ENCODE results near the gene ZC2HC1B.

ZC2HC1B gene

GRCh38 chr6:143934867-143935266 is 70.6 kb downstream of the ZC2HC1B start:
- no peak for DNase-seq (ENCODE audit: low read depth)

DNA sequence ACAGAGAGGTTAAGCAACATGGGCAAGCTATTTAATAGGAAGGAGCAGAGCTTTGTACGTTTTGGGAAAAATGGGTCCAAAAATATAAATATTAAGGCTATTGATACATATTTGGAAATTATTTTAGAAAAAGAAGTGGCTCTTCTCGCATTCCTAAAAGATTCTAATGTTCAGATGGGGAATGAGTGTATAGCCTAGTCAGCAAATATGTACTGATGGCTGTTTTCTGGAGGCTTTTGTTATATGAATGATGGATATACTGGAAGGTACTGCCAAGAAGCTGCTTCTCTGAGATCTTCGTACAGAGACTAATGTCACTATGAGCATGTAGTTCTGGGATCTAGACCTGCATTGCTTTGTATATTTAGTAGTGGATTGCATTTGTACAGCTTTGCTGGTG is 72.1 kb downstream of the ZC2HC1B start:
- no peak for DNase-seq (ENCODE audit: low read depth)

DNA sequence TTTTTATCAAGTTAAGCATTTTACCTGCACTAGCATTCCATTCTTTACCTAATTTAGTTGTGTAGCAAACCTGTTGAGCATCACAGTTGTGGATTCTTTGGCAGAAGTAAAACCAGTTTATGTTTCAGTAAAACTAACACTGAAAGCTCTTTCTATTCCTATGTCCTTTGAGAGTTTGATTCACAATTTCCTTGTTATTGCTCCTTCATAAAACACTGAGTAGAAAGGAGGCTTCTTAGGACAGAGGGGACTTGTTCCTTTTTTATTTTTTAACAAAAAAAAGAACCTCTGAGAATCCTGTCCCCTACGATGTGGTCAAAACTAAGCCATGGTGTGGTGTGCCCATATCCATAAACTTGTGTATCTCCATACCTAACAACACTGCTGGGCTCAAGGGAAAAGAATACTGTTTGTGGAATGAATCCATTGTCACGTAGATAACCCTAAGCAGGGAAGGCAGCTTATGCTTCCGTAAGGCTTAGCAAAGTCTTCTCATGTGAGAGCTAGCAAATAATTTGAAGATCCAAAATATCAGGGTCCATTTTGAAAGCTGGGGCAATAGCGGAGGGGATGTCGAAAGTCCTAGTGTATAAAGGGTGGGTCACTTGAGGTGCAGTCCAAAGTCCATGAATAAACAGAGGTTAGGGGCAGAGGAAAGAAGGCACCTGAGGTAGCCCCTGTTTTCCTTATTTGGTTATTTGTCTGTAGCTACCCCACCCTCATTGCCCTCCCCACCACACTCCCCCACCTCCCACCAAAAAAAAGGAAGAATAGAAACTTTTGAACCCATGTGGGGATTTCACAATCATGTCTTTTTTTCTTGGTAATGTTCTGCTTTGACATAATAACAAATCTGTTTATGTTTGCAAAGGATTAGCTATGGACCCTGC is 72.7 kb downstream of the ZC2HC1B start:
- no peak for DNase-seq (ENCODE audit: low read depth)

DNA sequence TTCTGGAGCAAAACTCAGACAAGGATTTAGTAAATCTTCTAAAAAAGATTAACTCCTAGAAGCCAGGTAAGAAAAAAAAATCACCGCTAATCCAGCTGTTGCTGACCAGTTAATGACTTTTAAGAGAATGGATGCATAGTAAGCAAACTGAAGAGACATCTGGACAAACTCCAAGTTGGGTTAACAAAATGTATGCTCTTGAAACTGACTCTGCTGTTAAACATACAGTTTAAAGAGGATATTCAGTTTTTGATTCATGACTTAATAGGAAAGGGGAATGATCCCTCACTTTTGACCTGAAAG is 73.3 kb downstream of the ZC2HC1B start:
- DNase-seq (ENCODE audit: low read depth) = no peak

- DNase-seq (ENCODE audit: low read depth) = no peak
Observed at GRCh38 chr6:143939364-143939763, 75.1 kb downstream of the ZC2HC1B start.

DNA sequence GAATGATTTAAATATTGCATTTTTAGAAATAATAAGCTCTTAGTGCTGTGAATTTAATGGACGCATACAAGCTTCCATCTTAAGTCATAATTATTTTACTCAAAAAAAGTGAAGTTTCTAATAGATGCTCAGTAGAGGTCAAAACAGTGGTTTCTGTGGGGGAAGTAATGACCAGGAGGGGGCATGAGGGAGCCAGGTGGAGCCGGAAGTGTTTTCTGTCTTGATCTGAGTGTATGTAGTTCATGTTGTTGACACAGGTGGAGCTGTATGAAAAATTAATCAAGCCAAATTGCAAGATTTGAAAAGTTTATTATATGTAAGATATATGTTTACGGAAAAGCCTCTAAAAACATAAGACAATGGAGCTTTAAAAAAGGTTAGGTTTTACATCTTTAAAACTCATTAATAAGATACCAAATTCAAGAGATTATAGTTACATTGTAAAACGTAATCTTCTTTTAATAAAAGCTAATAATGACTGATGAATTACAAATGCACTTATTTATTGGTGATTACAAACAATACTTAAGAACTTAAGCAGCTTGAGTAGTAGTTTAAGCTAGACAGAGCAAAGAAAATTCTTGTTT is 75.8 kb downstream of the ZC2HC1B start:
- DNase-seq (ENCODE audit: low read depth) = peak; percentile 10

- no peak for DNase-seq (ENCODE audit: low read depth)
Observed at GRCh38 chr6:143941852-143942627, 77.8 kb downstream of the ZC2HC1B start.

DNA sequence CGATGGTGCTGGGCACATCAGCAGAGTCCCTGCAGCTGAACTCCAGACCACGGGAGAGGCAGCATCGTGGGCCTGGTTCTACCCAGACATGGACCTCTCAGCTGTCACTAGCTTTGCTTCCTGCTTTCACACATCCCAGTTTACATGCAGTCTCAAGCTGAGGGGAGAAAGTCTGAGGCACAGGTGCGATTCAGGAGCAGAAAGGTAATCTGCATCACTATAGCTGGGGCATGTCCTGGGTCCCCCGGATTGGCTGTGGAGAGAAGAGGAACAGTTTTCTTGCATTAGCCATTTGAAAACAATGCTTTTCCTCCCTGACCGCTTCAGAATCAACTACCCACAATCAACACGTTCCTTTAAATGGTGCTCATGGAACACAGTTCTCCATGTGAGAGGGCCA is 83.9 kb downstream of the ZC2HC1B start:
- no peak for DNase-seq (ENCODE audit: low read depth)

DNA sequence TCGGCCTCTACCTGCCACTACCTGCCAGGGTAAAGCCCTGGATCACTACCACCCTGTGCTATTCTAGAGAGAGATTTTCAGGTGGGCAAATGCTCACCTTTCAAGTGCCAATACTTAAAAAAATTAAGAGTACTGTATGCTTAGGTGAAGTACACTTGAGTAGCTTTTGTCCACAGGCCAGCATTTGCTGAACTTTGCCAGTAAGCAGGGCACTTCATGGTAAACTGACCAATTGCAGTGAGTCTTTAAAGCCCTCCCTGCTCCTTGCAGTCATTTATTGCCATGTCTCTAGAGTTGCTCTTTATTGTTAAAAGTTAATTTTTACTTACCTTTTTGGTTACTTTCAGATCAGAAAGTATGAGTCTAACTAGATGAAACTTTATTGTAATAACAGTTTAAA is 85.3 kb downstream of the ZC2HC1B start:
- no peak for DNase-seq (ENCODE audit: low read depth)

GRCh38 chr6:143949962-143950361 is 85.7 kb downstream of the ZC2HC1B start:
- DNase-seq (ENCODE audit: low read depth) = no peak

DNA sequence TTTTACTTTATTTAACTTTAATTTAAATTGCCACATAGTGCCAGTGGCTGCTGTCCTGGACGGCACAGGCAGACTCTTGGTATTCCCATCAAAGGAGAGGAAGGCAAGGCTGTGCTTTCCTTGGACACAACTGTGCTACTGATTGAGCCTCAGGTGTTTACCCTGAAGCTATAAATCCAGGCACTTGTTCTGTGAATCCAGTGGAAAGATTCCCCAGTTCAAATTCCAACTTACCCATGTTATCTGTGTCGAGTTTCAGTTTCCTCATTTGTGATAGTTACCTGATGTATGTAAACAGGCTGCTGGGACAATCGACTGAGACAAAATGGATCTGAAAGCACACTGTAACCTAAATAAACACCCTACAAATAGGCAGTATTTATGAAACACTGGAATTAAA is 86.6 kb downstream of the ZC2HC1B start:
- no peak for DNase-seq (ENCODE audit: low read depth)

- DNase-seq (ENCODE audit: low read depth) = no peak
Observed at GRCh38 chr6:143952060-143952778, 87.9 kb downstream of the ZC2HC1B start.

DNA sequence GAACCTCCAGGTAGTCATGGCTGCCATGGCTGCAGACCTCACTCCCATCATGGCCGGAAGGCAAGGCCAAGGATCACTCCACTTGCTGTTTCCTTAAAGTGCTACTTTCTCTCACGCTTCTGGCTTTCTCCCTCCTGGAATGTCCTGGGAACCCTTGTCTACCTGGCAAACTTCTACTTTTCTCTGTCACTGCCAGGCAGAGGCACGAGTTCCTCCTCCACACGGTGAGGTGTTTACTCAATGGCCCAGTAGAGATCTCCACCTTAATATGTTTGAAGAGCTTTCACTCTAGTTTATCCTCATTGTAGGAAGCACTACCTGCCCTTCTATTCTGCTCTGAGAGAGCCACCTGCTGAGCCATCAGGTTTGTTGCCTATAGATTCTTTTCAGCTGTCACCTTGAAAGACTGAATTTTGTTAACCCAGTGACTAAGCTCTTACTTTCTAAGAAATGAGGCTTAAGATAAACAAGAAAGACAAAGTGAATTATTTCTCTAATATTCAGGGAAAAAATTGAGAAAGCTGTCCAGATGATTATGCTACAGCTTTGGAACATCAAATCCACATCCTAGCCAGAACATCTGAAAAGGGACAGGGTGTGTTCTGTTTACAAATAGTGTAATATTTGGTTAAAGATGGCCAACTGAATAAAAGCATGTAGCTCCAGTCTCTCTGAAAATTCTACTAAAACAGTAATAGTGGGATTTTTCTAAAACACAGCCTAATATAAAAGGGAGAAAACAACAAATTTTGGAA is 88.8 kb downstream of the ZC2HC1B start:
- DNase-seq (ENCODE audit: low read depth) = no peak

DNA sequence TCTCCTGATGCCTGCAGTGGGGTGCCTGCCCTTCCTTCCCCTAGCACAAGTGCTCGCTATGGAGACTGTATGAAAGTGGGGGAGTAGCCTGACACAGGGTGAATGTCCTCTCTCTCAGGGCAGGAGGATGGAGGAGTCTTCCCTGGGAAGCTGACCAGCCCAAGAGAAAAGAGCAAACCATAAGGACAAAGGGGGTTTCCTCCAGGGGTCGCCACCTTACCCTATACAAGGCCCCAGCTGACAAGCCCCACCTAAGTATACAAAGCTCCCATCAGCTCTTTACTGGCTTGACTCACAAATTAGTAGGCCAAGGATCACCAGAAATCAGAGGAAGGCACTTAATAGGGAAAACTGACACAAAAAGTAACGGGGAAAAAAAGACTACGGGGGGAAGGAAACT is 89.6 kb downstream of the ZC2HC1B start:
- no peak for DNase-seq (ENCODE audit: low read depth)

GRCh38 chr6:143955971-143956370 is 91.7 kb downstream of the ZC2HC1B start:
- no peak for DNase-seq (ENCODE audit: low read depth)

DNA sequence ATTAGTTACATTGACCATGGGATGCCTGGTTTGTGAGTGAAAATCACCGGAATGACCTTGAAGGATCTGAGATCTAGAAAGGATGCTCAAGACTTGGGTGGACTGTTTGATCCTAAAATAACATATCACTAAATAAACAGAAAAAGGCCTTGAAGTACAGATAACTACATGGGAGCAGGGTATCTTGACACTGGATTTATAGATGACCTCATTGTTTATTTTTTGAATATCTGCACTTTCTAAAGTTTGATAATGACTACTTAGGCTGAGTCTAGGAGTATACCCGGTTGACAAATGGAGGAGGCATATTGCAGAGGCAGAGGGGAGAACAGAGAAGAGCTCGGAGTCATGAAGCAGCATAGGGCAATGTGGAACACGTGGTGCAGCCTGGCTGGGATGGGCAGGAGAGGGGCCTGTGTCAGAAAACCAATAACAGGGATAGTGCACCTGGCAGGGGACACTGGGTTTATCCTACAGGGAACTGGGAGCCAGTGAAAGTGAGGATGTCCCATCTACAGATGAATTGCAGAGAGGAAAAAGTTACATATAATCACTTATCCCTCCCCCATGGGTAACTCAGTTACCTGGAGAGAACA is 93.5 kb downstream of the ZC2HC1B start:
- DNase-seq (ENCODE audit: low read depth) = no peak

DNA sequence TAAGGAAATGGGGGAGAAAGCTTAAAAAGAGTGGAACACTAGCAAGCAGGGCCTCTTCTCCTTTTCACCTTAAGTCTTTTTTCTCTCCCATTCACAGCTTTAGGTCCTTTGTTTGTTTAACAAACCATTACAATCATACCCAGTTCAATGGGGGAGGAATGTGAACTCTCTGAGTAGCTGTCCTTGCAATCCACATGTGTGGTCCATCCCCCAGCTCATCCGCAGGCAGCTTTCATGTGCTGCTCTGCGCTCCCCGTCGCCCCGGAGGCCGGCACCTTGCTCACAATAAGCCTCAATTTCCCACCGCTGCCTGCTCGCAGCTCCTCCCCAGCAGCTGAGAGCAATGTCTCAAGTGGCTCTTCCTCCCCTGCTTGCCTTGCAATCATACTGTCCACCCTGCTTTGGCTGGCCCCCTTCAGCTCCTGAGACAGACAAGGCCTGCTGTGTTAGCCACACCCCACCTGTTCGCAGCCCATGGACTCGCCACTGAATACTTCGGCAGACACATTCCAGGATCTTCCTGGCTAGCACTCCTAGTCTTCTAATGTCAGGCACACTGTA is 94.6 kb downstream of the ZC2HC1B start:
- no peak for DNase-seq (ENCODE audit: low read depth)

- no peak for DNase-seq (ENCODE audit: low read depth)
Observed at GRCh38 chr6:143959927-143960326, 95.7 kb downstream of the ZC2HC1B start.

- no peak for DNase-seq (ENCODE audit: low read depth)
Observed at GRCh38 chr6:143961066-143961465, 96.8 kb downstream of the ZC2HC1B start.

DNA sequence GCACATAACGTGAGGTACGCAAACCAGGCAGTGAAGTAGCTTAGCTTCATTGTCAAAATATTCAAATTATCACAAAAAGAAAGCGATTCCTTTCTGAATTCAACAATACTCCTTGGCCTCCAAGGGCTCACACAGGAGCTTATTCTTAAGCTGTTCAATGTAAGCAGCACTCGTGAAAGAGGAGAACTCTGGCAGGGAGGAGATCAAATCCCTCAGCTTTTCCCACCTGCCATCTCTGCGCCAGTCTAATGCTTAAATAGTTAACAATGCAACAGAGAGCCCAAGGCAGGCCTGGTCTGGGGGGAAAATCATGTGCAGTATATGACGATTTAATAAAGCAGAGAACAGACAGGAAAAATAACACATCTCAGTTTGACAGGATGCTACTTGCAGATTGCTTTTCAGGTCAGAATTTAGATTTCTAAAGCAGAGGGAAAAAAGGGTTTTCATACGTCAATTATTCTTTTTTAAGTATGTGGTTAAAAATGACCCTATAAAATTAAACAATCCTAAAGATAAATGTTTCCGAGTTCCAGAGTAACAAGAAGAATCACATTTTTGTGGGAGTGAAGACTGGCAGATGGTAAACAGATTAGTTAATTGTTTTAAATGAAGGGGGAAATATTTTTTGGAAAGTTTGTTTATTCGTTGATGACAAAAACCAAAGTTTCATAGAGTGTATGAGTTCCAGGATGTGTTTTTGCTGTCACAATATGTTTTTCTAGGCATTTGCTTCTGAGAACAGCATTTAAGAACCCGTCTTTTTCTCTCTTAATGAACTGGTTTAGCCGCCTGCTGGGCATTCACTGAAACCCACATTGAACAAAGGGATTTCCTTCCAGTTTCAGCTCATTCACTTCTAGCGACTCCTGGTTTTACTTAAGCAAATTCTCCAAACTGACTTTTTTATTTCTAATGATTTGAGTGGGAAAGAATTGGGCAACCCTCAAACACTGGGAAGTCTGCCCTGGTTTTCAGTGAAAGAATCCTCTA is 97.9 kb downstream of the ZC2HC1B start:
- peak; percentile 53 for DNase-seq (ENCODE audit: low read depth)

Data from GM04504 (cell line).